Memory B cell (primary cell): ENCODE data around the gene ROGDI.

Experiments used
- ATAC-seq: fragments of 150-1000 bp; cut with Tn5 transposase; 2 replicates; pipeline ENCODE4 v1.10.0; 2021; ENCODE audit warnings: low read depth, mild to moderate bottlenecking, moderate library complexity
- DNase-seq, 2 donors: peaks; one replicate each; pipeline ENCODE4 v3.0.0; 2022; ENCODE audit warnings: low spot score in 2 of 2
- H3K27ac Mint-ChIP-seq: one replicate; pipeline ENCODE4 v1.8.0; 2022; ENCODE audit warnings: mild to moderate bottlenecking, moderate library complexity, mixed read lengths
- H3K27me3 Mint-ChIP-seq: one replicate; pipeline ENCODE4 v1.8.0; 2022; ENCODE audit warnings: mixed read lengths
- H3K36me3 Mint-ChIP-seq: one replicate; pipeline ENCODE4 v1.8.0; 2022; ENCODE audit warnings: mild to moderate bottlenecking, mixed read lengths
- H3K4me1 Mint-ChIP-seq: one replicate; pipeline ENCODE4 v1.8.0; 2022; ENCODE audit warnings: mixed read lengths
- H3K4me3 Mint-ChIP-seq: one replicate; pipeline ENCODE4 v1.8.0; 2022; ENCODE audit warnings: mild to moderate bottlenecking, moderate library complexity, mixed read lengths
- H3K9me3 Mint-ChIP-seq: one replicate; pipeline ENCODE4 v1.8.0; 2022; ENCODE audit warnings: mixed read lengths

ROGDI gene

DNA sequence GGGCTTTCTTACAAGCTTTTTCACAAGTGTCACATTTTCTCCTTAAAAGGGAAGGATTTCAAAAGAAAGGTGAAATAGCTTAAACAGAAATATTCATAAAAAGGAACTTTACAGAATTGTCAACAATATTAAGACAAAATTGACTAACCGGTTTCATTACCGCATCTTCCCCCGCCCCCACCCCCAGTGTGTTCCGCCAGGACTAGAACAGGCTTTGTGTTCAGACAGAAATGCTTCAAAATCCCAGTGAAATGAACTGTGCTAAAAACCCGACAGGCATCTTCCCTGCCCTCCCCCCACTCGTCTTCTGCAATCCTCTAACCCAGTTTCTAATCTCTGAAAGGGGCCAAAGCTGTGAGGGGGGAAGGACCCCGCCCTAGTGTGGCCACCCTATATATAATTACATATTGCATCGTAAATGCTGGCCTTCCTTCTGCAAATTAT, 990 bp upstream of the ROGDI start:
- peaks cover 7% of the 10 kb centered on the region for H3K36me3 Mint-ChIP-seq

DNA sequence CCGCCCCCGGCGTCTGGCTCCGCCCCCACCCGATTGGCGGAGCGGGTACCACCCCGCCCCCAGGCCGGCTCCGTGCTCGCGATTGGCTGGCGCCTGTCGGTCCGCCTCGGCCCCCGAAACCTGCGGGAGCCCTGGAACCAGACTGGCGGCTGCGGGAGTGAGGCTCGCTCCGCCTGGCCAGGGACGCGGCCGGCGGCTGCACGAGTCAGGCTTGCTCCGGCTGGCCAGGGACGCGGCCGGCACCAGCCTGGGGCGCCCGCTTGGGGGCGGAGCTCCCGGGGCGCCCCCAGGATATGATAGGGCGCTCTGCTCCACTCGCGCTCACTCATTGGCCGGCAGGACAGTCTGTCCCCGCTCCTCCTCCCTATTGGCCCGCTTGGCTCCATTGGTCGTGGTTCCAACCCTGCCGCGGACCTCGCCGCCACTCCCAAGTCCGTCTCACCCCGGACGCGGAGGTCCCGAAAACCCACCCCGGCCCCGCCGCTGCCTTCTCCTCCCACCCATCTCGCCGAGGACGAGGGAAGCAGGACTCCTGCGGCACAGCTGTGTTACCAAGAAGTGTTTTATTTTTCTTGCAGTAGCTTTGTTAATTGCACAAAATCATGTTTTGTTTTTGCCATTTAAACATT, 340 bp upstream of the ROGDI start:
- Mint-ChIP-seq H3K27ac (peak overlapping the region; percentile 85), H3K9me3 (no peaks in the 10 kb centered on the region), H3K27me3 (no peaks in the 10 kb centered on the region), H3K4me1 (peaks cover 8% of the 10 kb centered on the region), H3K4me3 (peak overlapping the region; percentile 85), H3K36me3 (peaks cover 7% of the 10 kb centered on the region)
- peak; percentile 80 for ATAC-seq
- peak; percentile 87 to 99 for DNase-seq

More for the DNA sequence above, 990 bp upstream of the ROGDI start:
- Mint-ChIP-seq H3K9me3 (no peaks in the 10 kb centered on the region), H3K27ac (no peak overlapping the region), H3K27me3 (no peaks in the 10 kb centered on the region), H3K4me3 (peak overlapping the region; percentile 85), H3K4me1 (peaks cover 8% of the 10 kb centered on the region)
- DNase-seq (no peak), ATAC-seq (no peak)

DNA sequence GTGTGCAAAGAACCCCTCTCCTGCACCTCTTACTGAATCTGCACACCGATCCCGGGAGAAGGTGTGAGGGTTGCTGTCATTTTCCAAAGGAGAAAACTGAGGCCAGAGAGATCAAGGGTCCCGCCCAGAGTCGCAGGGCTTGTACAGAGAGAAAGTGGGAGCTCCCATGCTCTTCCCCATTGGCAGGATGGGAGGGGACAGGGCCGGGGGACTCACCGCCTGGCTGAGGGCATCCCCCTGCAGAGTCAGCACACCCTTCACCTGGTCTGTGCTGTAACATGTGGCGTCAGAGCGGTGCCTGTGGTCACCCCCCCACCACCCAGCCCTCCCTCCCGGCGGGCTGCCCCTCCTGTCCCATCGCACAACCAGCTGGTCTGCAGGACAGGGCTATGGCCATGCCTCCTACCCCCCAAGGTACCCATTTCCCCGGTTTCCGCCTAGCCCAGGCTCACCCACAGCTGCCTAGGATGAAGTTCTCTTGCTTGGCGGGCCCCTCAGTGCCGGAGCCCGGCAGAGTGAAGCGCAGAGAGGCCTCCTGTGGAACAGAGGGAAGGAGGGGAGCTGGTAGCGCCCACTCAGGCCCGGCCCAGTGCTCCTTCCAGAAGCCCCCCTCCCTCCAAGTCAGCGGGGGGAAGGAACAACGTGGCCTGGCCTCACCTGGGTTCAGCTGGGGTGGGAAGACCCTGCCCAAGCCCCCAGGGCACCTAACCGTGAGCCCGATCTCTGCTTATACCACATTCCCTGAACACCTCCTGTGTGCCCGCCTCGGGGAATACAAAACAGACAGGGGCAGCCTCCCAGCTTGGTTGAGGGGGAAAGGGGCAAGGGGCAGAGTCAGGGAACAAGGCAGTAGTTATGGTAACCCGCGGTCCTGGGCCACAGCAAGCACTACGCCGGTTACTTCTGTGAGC, 1.1 kb downstream of the ROGDI start:
- H3K27ac Mint-ChIP-seq, result peak overlapping the region; percentile 85
- no peak for ATAC-seq

DNA sequence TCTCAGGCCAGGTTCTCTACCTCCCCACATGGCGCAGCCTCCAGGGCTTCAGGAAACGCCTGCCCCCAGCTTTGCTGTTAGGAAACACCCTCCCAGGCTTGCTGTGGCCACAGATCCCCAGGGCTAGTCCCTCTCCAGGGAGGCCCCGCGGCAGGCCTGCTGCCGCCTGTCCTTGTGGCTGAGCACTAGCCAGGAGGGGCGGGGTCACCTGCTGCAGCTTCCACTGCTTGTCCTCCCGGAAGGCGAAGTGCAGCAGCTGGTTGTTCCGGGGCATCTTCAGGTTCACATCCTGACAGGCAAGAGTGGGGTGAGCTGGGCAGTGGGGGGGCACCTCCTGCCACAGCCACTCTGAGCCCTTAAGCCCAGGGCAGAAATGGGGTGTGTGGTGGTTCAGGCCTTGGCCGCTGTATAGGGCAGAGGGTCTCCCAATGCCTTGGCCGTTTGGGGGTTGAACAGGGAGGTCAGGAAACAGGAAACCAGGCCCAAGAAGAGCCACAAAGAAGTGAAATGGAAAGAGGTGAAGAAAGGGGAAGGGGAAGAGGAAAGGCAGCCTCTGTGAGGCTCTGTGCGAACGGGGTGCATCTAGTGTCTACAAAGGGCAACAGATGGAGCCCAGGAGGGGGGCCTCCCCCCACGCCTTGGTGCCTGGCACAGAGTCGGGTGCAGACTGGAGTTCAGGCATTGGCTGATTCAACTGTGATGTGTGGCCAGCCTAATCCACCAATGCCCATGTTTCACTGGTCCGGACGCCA, 2.0 kb downstream of the ROGDI start:
- no peaks in the 10 kb centered on the region for H3K27me3 Mint-ChIP-seq
- H3K36me3 Mint-ChIP-seq, result peaks cover 2% of the 10 kb centered on the region
- no peak overlapping the region for H3K27ac Mint-ChIP-seq
- ATAC-seq, result no peak
- peaks cover 8% of the 10 kb centered on the region for H3K4me1 Mint-ChIP-seq
- DNase-seq, result no peak
- peak overlapping the region; percentile 24 for H3K4me3 Mint-ChIP-seq
- no peaks in the 10 kb centered on the region for H3K9me3 Mint-ChIP-seq

More for the DNA sequence above, 1.1 kb downstream of the ROGDI start:
- Mint-ChIP-seq H3K4me3 (peak overlapping the region; percentile 87), H3K9me3 (no peaks in the 10 kb centered on the region), H3K27me3 (no peaks in the 10 kb centered on the region), H3K4me1 (peaks cover 8% of the 10 kb centered on the region), H3K36me3 (peaks cover 3% of the 10 kb centered on the region)
- DNase-seq, result peak in 1 of 2 donors; percentile 17

DNA sequence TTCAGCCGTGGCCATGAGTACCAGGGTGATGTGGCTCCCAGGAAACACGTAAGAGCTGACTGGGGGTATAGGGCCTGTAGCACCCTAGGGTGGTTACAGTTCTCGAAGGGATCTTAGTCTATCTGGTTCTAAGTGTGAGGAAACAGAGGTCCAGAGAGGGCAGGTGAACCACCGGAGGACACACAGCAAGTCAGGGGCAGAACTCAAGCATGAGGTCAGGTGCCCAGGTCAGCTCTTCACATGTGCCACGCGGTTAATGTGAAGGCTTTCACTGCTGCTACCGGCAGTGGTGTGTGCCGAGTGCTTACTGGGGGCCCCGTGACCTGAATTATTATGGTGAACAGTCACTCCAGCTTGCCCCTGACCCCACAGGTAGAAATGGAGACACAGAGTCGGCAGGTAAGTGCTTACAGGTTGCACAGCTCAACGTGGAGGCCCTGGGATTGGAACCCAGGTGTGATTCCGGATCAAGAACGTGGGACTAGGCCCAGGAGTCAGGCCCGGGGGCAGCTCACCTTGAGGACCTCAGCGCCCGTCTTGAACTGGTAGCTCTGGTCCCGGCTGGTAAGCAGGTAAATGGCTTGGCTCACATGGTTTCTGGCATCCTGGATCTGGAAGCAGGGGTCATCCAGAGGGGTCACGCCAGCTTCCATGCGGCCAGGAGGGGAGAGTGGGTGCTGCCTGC, 3.1 kb downstream of the ROGDI start:
- Mint-ChIP-seq H3K9me3 (no peaks in the 10 kb centered on the region), H3K4me1 (peaks cover 8% of the 10 kb centered on the region), H3K4me3 (peak overlapping the region; percentile 17), H3K36me3 (peaks cover 2% of the 10 kb centered on the region), H3K27ac (no peak overlapping the region), H3K27me3 (no peaks in the 10 kb centered on the region)
- DNase-seq (no peak), ATAC-seq (no peak)

DNA sequence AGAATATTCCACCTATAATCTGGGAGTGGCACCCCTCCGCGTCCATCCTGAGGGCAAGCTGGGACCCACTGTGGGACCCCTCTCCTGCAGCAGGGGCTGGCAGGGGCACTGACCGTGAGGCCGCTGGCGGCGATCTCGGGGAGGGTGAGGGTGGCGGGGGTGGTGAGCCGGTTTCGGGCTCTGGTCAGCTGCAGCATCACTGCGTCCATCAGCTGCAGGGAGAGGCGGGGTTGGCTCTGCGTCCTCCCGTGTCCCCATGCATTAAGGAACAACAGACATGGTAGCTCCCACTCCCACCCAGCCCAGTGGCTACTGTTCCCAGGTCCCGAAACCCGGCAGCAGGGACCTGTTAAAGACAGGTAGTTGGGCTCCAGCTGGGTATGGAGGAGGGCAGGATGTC, 4.0 kb downstream of the ROGDI start:
- Mint-ChIP-seq H3K27me3 (no peaks in the 10 kb centered on the region), H3K4me1 (peaks cover 8% of the 10 kb centered on the region), H3K9me3 (no peaks in the 10 kb centered on the region), H3K4me3 (no peak overlapping the region), H3K27ac (no peak overlapping the region), H3K36me3 (peaks cover 2% of the 10 kb centered on the region)
- ATAC-seq (no peak), DNase-seq (no peak)

DNA sequence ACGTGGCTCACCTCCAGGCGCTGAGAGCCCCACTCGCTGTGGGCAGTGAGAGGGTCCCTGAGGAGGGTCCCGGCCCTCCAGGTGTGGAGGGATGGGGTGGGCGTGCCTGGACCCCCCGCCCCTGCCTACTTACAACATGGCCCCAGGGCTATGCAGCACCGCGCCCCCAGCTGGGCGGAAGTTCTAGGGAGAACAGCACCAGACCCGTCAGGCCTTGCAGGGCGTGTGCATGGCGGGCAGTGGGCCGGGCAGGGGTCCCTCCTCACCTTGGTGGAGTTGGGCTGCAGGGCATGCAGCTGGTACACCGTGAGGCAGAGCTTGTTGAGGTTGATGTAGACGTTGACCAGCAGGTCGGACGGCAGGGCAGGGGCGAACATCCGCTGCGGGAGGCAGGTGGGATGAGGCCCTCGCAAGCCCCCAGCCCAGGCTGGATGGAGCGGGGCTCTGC, 4.6 kb downstream of the ROGDI start:
- no peak for ATAC-seq
- no peak overlapping the region for H3K4me3 Mint-ChIP-seq
- H3K4me1 Mint-ChIP-seq, result peaks cover 6% of the 10 kb centered on the region
- no peak overlapping the region for H3K27ac Mint-ChIP-seq
- H3K36me3 Mint-ChIP-seq, result peaks cover 2% of the 10 kb centered on the region
- H3K27me3 Mint-ChIP-seq, result no peaks in the 10 kb centered on the region
- H3K9me3 Mint-ChIP-seq, result no peaks in the 10 kb centered on the region
- no peak for DNase-seq

DNA sequence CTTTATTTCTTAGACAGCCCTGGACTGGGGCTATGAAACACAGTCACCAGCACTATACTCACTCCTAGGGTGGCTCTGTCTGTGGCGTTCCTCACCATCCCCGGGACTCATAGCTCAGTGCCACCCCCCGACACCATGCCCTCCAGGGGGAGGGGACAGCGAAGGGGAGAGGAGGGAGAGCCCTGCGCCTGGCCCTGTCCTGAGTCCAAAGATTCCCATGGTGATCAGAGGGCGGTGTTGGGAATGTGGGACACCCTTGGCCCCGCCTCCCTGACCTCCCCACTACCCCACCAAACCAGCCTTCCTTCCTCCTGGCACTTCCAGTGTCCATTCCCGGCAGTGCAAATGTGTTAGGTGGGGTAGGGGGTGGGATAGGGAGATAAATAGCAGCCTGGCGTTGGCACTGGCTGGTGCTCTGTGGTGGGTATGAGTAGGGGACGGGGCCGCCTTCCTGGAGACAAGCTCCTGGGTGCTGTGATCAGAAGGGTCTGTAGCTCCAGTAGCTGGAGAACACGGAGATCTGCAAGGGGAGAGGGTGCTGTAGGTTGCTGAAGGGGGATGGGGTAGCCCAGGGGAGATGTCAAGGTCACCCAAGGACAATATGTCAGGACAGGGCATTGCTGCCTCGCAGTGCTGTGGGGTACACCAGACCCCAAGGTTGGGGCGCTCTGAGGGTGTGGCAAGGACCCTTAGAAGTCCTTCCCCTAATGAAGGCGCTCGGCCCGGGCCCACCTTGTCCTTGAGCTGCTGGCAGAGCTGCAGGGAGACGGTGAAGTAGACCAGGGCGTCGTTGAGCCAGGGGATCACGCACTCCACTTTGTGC, 5.2 kb downstream of the ROGDI start:
- no peak overlapping the region for H3K4me3 Mint-ChIP-seq
- H3K36me3 Mint-ChIP-seq, result peaks cover 2% of the 10 kb centered on the region
- DNase-seq (no peak), ATAC-seq (no peak)
- peaks cover 6% of the 10 kb centered on the region for H3K4me1 Mint-ChIP-seq
- H3K27me3 Mint-ChIP-seq, result no peaks in the 10 kb centered on the region
- no peaks in the 10 kb centered on the region for H3K9me3 Mint-ChIP-seq
- H3K27ac Mint-ChIP-seq, result no peak overlapping the region

DNA sequence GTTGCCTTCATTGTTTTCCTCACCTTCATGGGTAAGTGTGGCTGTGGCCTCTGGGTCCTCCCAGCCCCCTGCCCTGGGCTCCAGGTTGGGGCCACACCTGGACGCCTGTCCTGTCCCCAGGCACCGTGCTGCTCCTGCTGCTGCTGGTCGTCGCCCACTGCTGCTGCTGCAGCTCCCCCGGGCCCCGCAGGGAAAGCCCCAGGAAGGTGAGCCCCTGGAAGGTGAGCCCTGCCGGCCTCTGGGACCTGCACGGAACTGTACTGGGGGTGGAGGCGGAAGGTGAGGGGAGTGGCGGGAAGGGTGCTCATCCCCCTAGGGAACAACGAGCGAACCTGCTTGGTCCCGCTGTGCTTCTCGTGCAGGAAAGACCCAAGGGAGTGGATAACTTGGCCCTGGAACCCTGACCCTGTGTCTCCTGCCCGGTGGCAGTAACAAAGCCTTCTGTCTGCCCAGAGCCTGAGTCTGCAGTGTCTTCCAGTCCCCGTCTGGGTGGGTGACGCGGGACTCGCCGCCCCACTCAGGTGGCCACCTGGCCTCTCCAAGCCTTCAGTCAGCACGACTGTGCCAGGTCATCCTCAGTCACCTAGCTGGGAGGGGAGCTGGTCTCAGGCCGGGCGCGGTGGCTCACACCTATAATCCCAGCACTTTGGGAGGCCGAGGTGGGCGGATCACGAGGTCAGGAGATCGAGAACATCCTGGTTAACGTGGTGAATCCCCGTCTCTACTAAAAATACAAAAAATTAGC, 6.4 kb downstream of the ROGDI start:
- Mint-ChIP-seq H3K36me3 (peaks cover 2% of the 10 kb centered on the region), H3K4me3 (no peak overlapping the region), H3K27ac (no peak overlapping the region), H3K9me3 (no peaks in the 10 kb centered on the region), H3K27me3 (peaks cover 2% of the 10 kb centered on the region), H3K4me1 (peaks cover 6% of the 10 kb centered on the region)
- DNase-seq (no peak), ATAC-seq (no peak)

DNA sequence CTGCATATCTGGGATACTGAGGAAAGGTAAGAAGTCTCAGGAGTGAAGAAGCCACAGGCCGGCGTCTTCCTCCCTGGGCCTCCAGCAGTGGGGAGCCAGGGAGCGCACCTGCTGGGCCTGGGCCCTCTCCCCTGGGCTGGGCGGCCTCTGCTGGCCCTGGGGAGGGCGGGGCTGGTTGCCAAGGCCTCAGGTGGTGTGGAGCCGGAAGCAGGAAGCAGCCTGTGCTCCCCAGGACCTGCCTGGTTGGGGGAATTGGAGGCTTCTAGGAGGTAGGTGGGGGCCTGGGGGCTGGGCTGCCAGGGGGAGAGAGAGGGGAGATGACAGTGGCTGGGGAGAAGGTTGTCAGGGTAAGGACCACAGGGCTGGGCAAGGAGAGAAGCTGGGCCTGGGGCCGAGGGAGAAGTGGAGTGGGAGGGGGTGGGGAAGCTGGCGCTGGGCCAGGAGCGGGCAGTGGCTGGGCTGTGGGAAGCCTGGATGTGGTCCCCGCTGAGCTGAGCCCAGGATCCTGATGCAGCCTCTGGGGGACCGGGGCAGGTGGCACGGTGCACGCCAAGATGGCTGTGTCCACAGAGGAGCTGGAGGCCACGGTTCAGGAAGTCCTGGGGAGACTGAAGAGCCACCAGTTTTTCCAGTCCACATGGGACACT, 7.1 kb downstream of the ROGDI start, which contains the start of gene SMIM22:
SMIM22 (plus strand) TSS at position 189 of the 647 bp plus-strand sequence; CDS start at position 555, 366 bp downstream.
- H3K36me3 Mint-ChIP-seq, result peaks cover 2% of the 10 kb centered on the region
- H3K4me1 Mint-ChIP-seq, result no peaks in the 10 kb centered on the region
- peaks cover 3% of the 10 kb centered on the region for H3K27me3 Mint-ChIP-seq
- ATAC-seq, result no peak
- H3K4me3 Mint-ChIP-seq, result no peak within 1 kb of the TSS
- DNase-seq, result no peak
- no peak within 1 kb of the TSS for H3K27ac Mint-ChIP-seq
- H3K9me3 Mint-ChIP-seq, result no peaks in the 10 kb centered on the region

DNA sequence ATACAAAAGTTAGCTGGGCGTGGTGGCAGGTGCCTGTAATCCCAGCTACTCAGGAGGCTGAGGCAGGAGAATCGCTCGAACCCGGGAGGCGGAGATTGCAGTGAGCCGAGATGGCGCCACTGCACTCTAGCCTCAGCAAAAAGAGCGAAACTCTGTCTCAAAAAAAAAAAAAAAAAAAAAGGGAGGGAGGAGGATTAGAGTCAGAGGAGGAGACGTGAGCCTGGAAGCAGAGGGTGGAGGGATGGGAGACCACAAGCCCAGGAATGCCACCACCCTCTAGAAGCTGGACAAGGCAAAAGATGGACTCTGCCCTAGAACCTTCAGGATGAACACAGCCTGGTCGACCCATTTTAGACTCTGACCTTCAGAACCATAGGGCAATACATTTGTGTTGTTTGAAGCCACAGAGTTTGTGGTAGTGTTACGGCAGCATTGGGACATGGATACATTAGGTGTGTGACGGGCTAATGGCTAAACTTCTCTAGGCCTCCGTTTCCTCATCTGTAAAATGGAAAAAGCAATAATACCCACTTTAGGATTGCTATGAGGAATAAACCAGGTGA, 9.4 kb downstream of the ROGDI start:
- ATAC-seq, result no peak
- Mint-ChIP-seq H3K4me1 (no peaks in the 10 kb centered on the region), H3K9me3 (no peaks in the 10 kb centered on the region), H3K27me3 (peaks cover 3% of the 10 kb centered on the region), H3K4me3 (no peak overlapping the region), H3K27ac (no peak overlapping the region), H3K36me3 (peaks cover 2% of the 10 kb centered on the region)
- DNase-seq, result no peak

DNA sequence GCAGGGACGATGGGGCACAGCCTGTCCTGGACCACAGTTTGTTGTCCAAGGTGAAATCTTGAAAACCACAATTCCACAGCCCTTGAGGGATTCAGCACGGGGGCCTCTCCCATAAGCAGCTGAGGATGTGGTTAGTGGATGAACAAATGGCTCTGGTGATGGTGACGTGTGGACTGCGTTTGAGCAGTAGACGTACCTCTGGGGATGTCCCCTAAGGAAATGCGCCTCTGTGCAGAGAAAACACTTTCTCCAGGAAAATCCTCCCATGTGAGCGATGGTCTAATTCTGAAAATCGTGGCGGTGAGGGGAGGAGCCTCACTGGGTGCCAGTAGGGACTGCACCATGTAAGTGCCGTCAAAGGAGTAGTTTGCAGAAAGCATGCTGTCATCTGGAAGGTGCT, 11.6 kb downstream of the ROGDI start:
- ATAC-seq, result no peak
- Mint-ChIP-seq H3K4me3 (no peak overlapping the region), H3K9me3 (no peaks in the 10 kb centered on the region), H3K4me1 (no peaks in the 10 kb centered on the region), H3K27ac (no peak overlapping the region), H3K27me3 (peaks cover 3% of the 10 kb centered on the region), H3K36me3 (no peaks in the 10 kb centered on the region)
- DNase-seq, result no peak
